IMR-90 (cell line): ENCODE data around the gene MOCS1. TPM values are rescaled to one million over a fixed set of nuclear protein-coding genes. Genes with fewer than 3 reads are reported as not detected.

Experiments used
- ATAC-seq: fragments of 200-7000 bp; cut with Tn5 transposase; 2 replicates; pipeline ENCODE4 v1.9.1; 2020; ENCODE audit warnings: low read depth, mild to moderate bottlenecking, moderate library complexity
- BruUV-seq: library from RNA; stranded (reverse); fragments of 400-500 nt; replicated peaks from 2 replicates; lab custom pipeline; 2021; lab: Mats Ljungman, UMichigan
- CTCF ChIA-PET: fragments of 300-600 bp; formaldehyde crosslinking; extraction: SDS; loops from one replicate; lab custom pipeline; 2021; ENCODE audit warnings: antibody characterized with exemption; lab: Yijun Ruan, JAX
- POLR2A ChIA-PET: fragments of 300-600 bp; sonication (Branson Sonifier 250); formaldehyde crosslinking; loops from one replicate; lab custom pipeline; 2022; ENCODE audit warnings: antibody characterized with exemption; ENCODE audit not compliant: unreplicated experiment; lab: Charles Lee
- DNase-seq: peaks from one replicate; pipeline ENCODE4 v3.0.0; 2013
- H2AFZ ChIP-seq: replicated peaks from 2 replicates; pipeline ENCODE3; 2013; ENCODE audit warnings: low read length, mild to moderate bottlenecking; ENCODE audit not compliant: poor library complexity
- H2AK5ac ChIP-seq: 2 replicates; pipeline ENCODE4 v1.6.1; 2013; ENCODE audit warnings: low read depth, low read length, inconsistent platforms
- H2AK9ac ChIP-seq: replicated peaks from 2 replicates; pipeline ENCODE3; 2013; ENCODE audit warnings: mild to moderate bottlenecking, low read depth, low read length, moderate library complexity; ENCODE audit not compliant: poor library complexity
- H2BK120ac ChIP-seq: 2 replicates; pipeline ENCODE4 v1.6.1; 2013; ENCODE audit warnings: low read depth, low read length, inconsistent platforms
- H2BK15ac ChIP-seq: 3 replicates; pipeline ENCODE4 v1.6.1; 2013; ENCODE audit warnings: low read depth, low read length, inconsistent platforms
- H2BK20ac ChIP-seq: 2 replicates; pipeline ENCODE4 v1.6.1; 2013; ENCODE audit warnings: low read depth, mild to moderate bottlenecking, inconsistent platforms, low read length, moderate library complexity
- H2BK5ac ChIP-seq: 2 replicates; pipeline ENCODE4 v1.6.1; 2013; ENCODE audit warnings: mild to moderate bottlenecking, low read depth, low read length, inconsistent platforms; ENCODE audit not compliant: poor library complexity, severe bottlenecking
- H3K14ac ChIP-seq: replicated peaks from 2 replicates; pipeline ENCODE4 v1.6.1; 2013; ENCODE audit warnings: low read depth, low read length, inconsistent platforms
- H3K18ac ChIP-seq: 2 replicates; pipeline ENCODE4 v1.6.1; 2013; ENCODE audit warnings: low read depth, low read length, control low read depth
- H3K23ac ChIP-seq: 2 replicates; pipeline ENCODE4 v1.6.1; 2013; ENCODE audit warnings: low read depth, low read length, inconsistent platforms
- H3K27ac ChIP-seq: 2 replicates; pipeline ENCODE4 v1.5.1; 2013; ENCODE audit warnings: mild to moderate bottlenecking, control low read depth, low read length; ENCODE audit not compliant: insufficient read depth
- H3K27me3 ChIP-seq: 2 replicates; pipeline ENCODE4 v1.6.1; 2013; ENCODE audit warnings: low read length; ENCODE audit not compliant: control insufficient read depth, insufficient read depth
- H3K36me3 ChIP-seq: 2 replicates; pipeline ENCODE4 v1.6.1; 2013; ENCODE audit warnings: low read length, mixed read lengths; ENCODE audit not compliant: control insufficient read depth, insufficient read depth
- H3K4ac ChIP-seq: 2 replicates; pipeline ENCODE4 v1.6.1; 2013; ENCODE audit warnings: low read depth, low read length, inconsistent platforms
- H3K4me1 ChIP-seq: 2 replicates; pipeline ENCODE4 v1.6.1; 2013; ENCODE audit warnings: low read length, mixed read lengths; ENCODE audit not compliant: control insufficient read depth, insufficient read depth
- H3K4me2 ChIP-seq: 2 replicates; pipeline ENCODE4 v1.6.1; 2013; ENCODE audit warnings: low read depth, mild to moderate bottlenecking, control low read depth, low read length, moderate library complexity
- H3K4me3 ChIP-seq: 2 replicates; pipeline ENCODE4 v1.5.1; 2013; ENCODE audit warnings: low read depth, mild to moderate bottlenecking, control low read depth, low read length, moderate library complexity; ENCODE audit not compliant: insufficient read depth
- H3K56ac ChIP-seq: 2 replicates; pipeline ENCODE4 v1.6.1; 2013; ENCODE audit warnings: low read length, inconsistent platforms; ENCODE audit not compliant: insufficient read depth; ENCODE audit errors: extremely low read depth
- H3K79me1 ChIP-seq, 2 experiments: 2 replicates each; pipeline ENCODE4 v1.6.1; 2013; ENCODE audit warnings: low read length in 2 of 2, inconsistent platforms in 1 of 2, low read depth in 1 of 2
- H3K9ac ChIP-seq: 2 replicates; pipeline ENCODE4 v1.6.1; 2013; ENCODE audit warnings: low read depth, low read length, control low read depth
- H3K9me1 ChIP-seq: 2 replicates; pipeline ENCODE4 v1.6.1; 2013; ENCODE audit warnings: low read length, inconsistent platforms; ENCODE audit not compliant: insufficient read depth
- H3K9me3 ChIP-seq: 2 replicates; pipeline ENCODE4 v1.6.1; 2013; ENCODE audit warnings: low read length; ENCODE audit not compliant: control insufficient read depth, insufficient read depth
- H4K20me1 ChIP-seq: 2 replicates; pipeline ENCODE4 v1.6.1; 2013; ENCODE audit warnings: low read length, inconsistent platforms; ENCODE audit not compliant: insufficient read depth
- H4K5ac ChIP-seq: 2 replicates; pipeline ENCODE4 v1.6.1; 2013; ENCODE audit warnings: mild to moderate bottlenecking, low read depth, low read length, control low read depth
- H4K8ac ChIP-seq, 2 experiments: 2 replicates each; pipeline ENCODE4 v1.6.1; 2013; ENCODE audit warnings: low read depth in 2 of 2, low read length in 2 of 2, control low read depth in 1 of 2, inconsistent platforms in 1 of 2
- H4K91ac ChIP-seq: 2 replicates; pipeline ENCODE4 v1.6.1; 2013; ENCODE audit warnings: low read depth, low read length, inconsistent platforms; ENCODE audit not compliant: insufficient read depth
- BHLHE40 ChIP-seq: fragments of 150-350 bp; IDR thresholded peaks from 2 replicates; pipeline ENCODE4 v1.6.1; 2016; ENCODE audit warnings: mild to moderate bottlenecking, low read depth, low read length
- MAFK ChIP-seq: IDR thresholded peaks from 2 replicates; pipeline ENCODE4 v1.6.1; 2012; ENCODE audit warnings: low read depth, low read length, improper control_type of control experiment
- RAD21 ChIP-seq: IDR thresholded peaks from 2 replicates; pipeline ENCODE4 v1.6.1; 2012; ENCODE audit warnings: low read length, improper control_type of control experiment
- SMC3 ChIP-seq: fragments of 150-350 bp; IDR thresholded peaks from 2 replicates; pipeline ENCODE4 v1.6.1; 2016; ENCODE audit warnings: low read depth, mild to moderate bottlenecking, antibody characterized with exemption, low read length, moderate library complexity
- WGBS, 2 experiments: methylation state at CpG; one replicate each; pipeline versions ENCODE4 v1.1.5 to v1.1.7; 2013; ENCODE audit warnings: missing lambda C conversion rate in 2 of 2; ENCODE audit not compliant: insufficient read length in 1 of 2; ENCODE audit errors: extremely low coverage in 2 of 2; 5-methylcytosine and 5-hydroxymethylcytosine counted together
- dilution Hi-C: fragments of 300-500 bp; cut with HindIII; formaldehyde crosslinking; loops from one replicate; pipeline ENCODE4 v1.14.3; 2018; ENCODE audit warnings: low sequenced_read_pairs; ENCODE audit not compliant: unreplicated experiment
- in situ Hi-C: fragments of 300-500 bp; cut with MboI; formaldehyde crosslinking; loops from 3 replicates; pipeline ENCODE4 v1.14.3; 2019; ENCODE audit warnings: low sequenced_read_pairs, inconsistent platforms, mixed read lengths
- intact Hi-C: fragments of 100-400 bp; cut with micrococcal nuclease; formaldehyde crosslinking; loops from 2 replicates; pipeline ENCODE4 v1.10.0; 2022
- polyA plus RNA-seq, 3 experiments: library from polyadenylated mRNA; depleted of rRNA; stranded (reverse); fragments of >200 nt; gene quantifications; 2 replicates each; pipeline ENCODE4 v1.2.3, GENCODE V29; 2012; ENCODE audit warnings: low replicate concordance in 1 of 3
- total RNA-seq: library from RNA; depleted of rRNA; stranded (reverse); fragments of >200 nt; gene quantifications from 2 replicates; pipeline ENCODE4 v1.2.3, GENCODE V29; 2012

Gene MOCS1
- total and polyA plus RNA-seq, 2 of the 4 experiments (the other 2 are of a cell fraction) = 5.5 to 9.5 TPM

- Histone ChIP-seq H2AFZ (no peak overlapping the region), H3K4ac (peak overlapping the region; percentile 75; the same call in 1 of the 2 replicates), H3K27ac (no peak overlapping the region), H2BK120ac (peak overlapping the region; percentile 86), H2BK15ac (0 out of 3 replicates have a peak overlapping the region, but pooled peaks have one; percentile 83), H3K23ac (0 out of 2 replicates have a peak overlapping the region, but pooled peaks have one; percentile 85), H2BK20ac (peak overlapping the region; percentile 86), H3K4me2 (no peak overlapping the region), H3K9ac (no peak overlapping the region), H3K9me3 (no peaks in the 10 kb centered on the region), H4K91ac (no peak overlapping the region), H3K36me3 (no peaks in the 10 kb centered on the region), H3K4me3 (no peak overlapping the region), H2BK5ac (no peak overlapping the region), H3K79me1 (no peaks in the 10 kb centered on the region), H3K18ac (0 out of 2 replicates have a peak overlapping the region, but pooled peaks have one; percentile 72), H3K27me3 (peaks cover 2% of the 10 kb centered on the region; the same call in 1 of the 2 replicates), H4K8ac (no peak overlapping the region), H3K4me1 (peaks cover 7% of the 10 kb centered on the region), H2AK5ac (peak overlapping the region; percentile 82; the same call in 1 of the 2 replicates), H4K5ac (no peak overlapping the region), H4K20me1 (no peaks in the 10 kb centered on the region), H2AK9ac (no peak overlapping the region), H3K9me1 (no peaks in the 10 kb centered on the region; the same call in 1 of the 2 replicates), H3K56ac (no peak overlapping the region), H3K14ac (0 out of 2 replicates have a peak overlapping the region, but pooled peaks have one; percentile 45)
- in situ Hi-C loops (no loop called here), intact Hi-C loops (loop anchor here (5.0 kb wide), 1 partner anchor 77 kb away; no protein-coding TSS in a partner anchor), dilution Hi-C loops (no loop called here)
- WGBS, 2 experiments = no CpG with 5 or more reads among the region's 2 CpGs
- ChIA-PET POLR2A (no interaction called here), CTCF (interaction anchor here (0.6 kb wide), 1 partner anchor 665 kb away, joined by 3 read pairs; no protein-coding TSS in a partner anchor)
- BruUV-seq = no TSS peak
- ATAC-seq (no peak), DNase-seq (no peak)
- TF ChIP-seq RAD21 = no peak
- no peak for TF ChIP-seq SMC3
- no peak for TF ChIP-seq MAFK
- no peak for TF ChIP-seq BHLHE40
Observed at GRCh38 chr6:39964530-39964929, 30.3 kb upstream of the MOCS1 start.
